Prostate gland (tissue), 2 donors: Measurements from ENCODE around the gene VPS52. TPM values are rescaled to one million over a fixed set of nuclear protein-coding genes. Genes with fewer than 3 reads are reported as not detected.

Experiments used
- DNase-seq: peaks from one replicate; pipeline ENCODE4 v3.0.0-alpha.2; 2019; ENCODE audit warnings: low spot score
- H3K27ac ChIP-seq, 2 donors: fragments of 200-600 bp; sonication (generic); 2 replicates each; pipeline ENCODE4 v1.5.1; 2017 to 2019
- H3K27me3 ChIP-seq: fragments of 200-600 bp; sonication (generic); replicated peaks from 2 replicates; pipeline ENCODE4 v1.5.1; 2019; ENCODE audit not compliant: insufficient read depth
- H3K36me3 ChIP-seq, 2 donors: fragments of 200-600 bp; sonication (generic); 1 replicate in 1 of 2; 2 replicates in 1 of 2; pipeline versions ENCODE4 v1.5.1 to v1.8.1; 2017 to 2019
- H3K4me1 ChIP-seq: fragments of 200-600 bp; sonication (generic); replicated peaks from 2 replicates; pipeline ENCODE4 v1.5.1; 2019
- H3K4me3 ChIP-seq, 2 donors: fragments of 200-600 bp; sonication (generic); 2 replicates each; pipeline ENCODE4 v1.5.1; 2017 to 2019
- H3K9me3 ChIP-seq: fragments of 200-600 bp; sonication (generic); 2 replicates; pipeline ENCODE4 v1.5.1; 2017
- CTCF ChIP-seq, 4 experiments: fragments of 200-600 bp in 2 of 4; fragments of 450-650 bp in 2 of 4; sonication (generic) in 2 of 4; IDR thresholded peaks; 1 replicate in 3 of 4; 2 replicates in 1 of 4; pipeline ENCODE4 v1.5.1; 2016 to 2019; ENCODE audit warnings: antibody characterized with exemption in 4 of 4, mild to moderate bottlenecking in 2 of 4, moderate library complexity in 2 of 4
- POLR2A ChIP-seq: fragments of 450-650 bp; IDR thresholded peaks from one replicate; pipeline ENCODE4 v1.6.1; 2016; ENCODE audit warnings: antibody characterized with exemption, mild to moderate bottlenecking
- POLR2AphosphoS5 ChIP-seq: sonication (generic); formaldehyde crosslinking; IDR thresholded peaks from one replicate; pipeline ENCODE4 v1.6.1; 2017; ENCODE audit warnings: antibody characterized with exemption
- WGBS: methylation state at CpG from one replicate; pipeline ENCODE4 v1.1.5; 2018; 5-methylcytosine and 5-hydroxymethylcytosine counted together
- intact Hi-C: fragments of 100-400 bp; cut with DNase I; formaldehyde crosslinking; loops from one replicate; pipeline ENCODE4 v1.14.2; 2022
- total RNA-seq, 2 donors: library from RNA; depleted of rRNA; stranded (reverse); fragments of >200 nt; gene quantifications; one replicate each; pipeline ENCODE4 v1.1.0, GENCODE V29; 2016

Gene VPS52
- total RNA-seq, 2 donors from 2014 or later = 42.2 to 55.0 TPM

DNA sequence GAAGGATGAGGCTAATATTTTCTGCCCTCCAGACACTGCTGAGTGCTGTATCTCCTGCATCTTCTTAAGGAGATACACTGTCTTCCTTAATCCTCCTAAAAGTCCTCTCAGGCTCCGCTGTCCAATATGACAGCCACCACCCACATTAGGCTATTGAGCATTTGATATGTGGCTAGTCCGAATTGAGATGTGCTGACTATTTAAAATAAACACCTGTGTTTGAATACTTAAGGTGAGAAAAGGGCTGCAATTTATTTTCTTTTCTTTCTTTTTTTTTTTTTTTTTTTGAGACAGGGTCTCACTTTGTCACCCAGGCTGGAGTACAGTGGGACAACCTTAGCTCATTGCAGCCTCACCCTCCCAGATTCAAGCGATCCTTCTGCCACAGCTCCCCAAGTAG lies 30.2 kb upstream of the VPS52 start:
- 90% methylated on average over 3 of the region's 3 CpGs for WGBS

DNA sequence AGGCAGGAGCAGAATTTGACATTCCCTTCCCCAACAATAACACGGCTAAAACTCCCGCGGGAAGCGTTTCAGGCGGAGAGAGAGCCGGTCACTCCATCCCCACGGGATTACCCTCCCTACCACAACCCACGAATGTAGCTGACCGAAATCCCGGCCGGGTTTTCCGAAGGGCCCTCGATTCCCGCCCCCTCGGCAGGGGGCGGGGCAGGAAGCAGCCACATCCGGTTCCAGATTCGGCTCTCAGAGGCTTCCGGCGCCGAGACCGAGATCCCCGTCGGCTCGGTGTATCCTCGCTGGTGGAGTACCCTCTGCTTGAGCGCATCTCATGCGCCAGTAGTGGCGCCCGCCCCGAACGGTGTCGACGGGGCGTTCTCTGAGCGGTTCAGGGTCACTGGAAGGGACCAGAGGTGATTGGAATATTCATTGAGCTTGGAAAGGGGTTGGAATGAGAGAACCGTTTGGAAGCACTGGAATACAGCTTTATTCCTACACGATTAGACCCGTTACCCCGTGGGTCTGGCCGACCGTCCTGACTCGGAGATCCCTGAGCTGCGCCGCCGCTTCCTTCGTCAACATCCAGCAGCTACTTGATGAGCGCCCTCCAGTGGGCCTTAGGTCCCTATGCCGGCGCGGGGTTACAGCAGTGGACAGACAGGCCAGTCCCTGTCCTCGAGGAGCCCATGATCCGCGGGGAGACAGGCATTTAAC lies 27.7 kb upstream of the VPS52 start:
- DNase-seq = peak; percentile 88
- H3K27me3 ChIP-seq = no peaks in the 10 kb centered on the region
- peak; percentile 51 for TF ChIP-seq POLR2A
- TF ChIP-seq POLR2AphosphoS5 = peak; percentile 92
- peak; percentile 40 to 78 (median 76) for TF ChIP-seq CTCF (IDR thresholded peaks at IDR 0.05)
- H3K9me3 ChIP-seq = no peaks in the 10 kb centered on the region
- peak overlapping the region; percentile 95 to 96 for H3K27ac ChIP-seq
- H3K4me1 ChIP-seq = peaks cover 2% of the 10 kb centered on the region
- intact Hi-C loops = loop anchor here (2.0 kb wide), 1 partner anchor 27 kb away; the partner anchor contains the start of gene RPS18
- 0% methylated on average over 54 of the region's 54 CpGs for WGBS
- H3K4me3 ChIP-seq = peak overlapping the region; percentile 64 to 70
- H3K36me3 ChIP-seq = peaks cover 0 to 3% of the 10 kb centered on the region in 2 donors

More for the DNA sequence above, 30.2 kb upstream of the VPS52 start:
- H3K4me1 ChIP-seq = no peaks in the 10 kb centered on the region
- no peaks in the 10 kb centered on the region for H3K27me3 ChIP-seq
- H3K9me3 ChIP-seq = no peaks in the 10 kb centered on the region
- H3K4me3 ChIP-seq = no peak overlapping the region
- no peak for TF ChIP-seq POLR2AphosphoS5
- no peak for TF ChIP-seq POLR2A
- TF ChIP-seq CTCF (IDR thresholded peaks at IDR 0.05) = no peak
- H3K36me3 ChIP-seq = peaks cover 3 to 4% of the 10 kb centered on the region in 2 donors
- no peak for DNase-seq
- intact Hi-C loops = no loop called here
- no peak overlapping the region for H3K27ac ChIP-seq

GRCh38 chr6:33298773-33299236 lies 27.1 kb upstream of the VPS52 start, which contains the start of gene RGL2:
Gene RGL2 (minus strand): TSS chr6:33298942. CDS start chr6:33298610, 332 bp downstream.
- TF ChIP-seq POLR2A = no peak
- TF ChIP-seq POLR2AphosphoS5 = no peak
- no peak for TF ChIP-seq CTCF (IDR thresholded peaks at IDR 0.05)
- WGBS = 1% methylated on average over 30 of the region's 34 CpGs
- Histone ChIP-seq H3K4me1 (peaks cover 4% of the 10 kb centered on the region), H3K36me3 (peaks cover 0 to 3% of the 10 kb centered on the region in 2 donors), H3K27me3 (no peaks in the 10 kb centered on the region), H3K4me3 (peak within 1 kb of the TSS; percentile 64 to 70), H3K9me3 (no peaks in the 10 kb centered on the region), H3K27ac (peak within 1 kb of the TSS; percentile 95 to 96)
- peak; percentile 82 for DNase-seq
- intact Hi-C loops = loop anchor here (2.0 kb wide), 1 partner anchor 26 kb away; the partner anchor contains the start of gene RPS18

GRCh38 chr6:33297956-33298772 lies 26.5 kb upstream of the VPS52 start:
- Histone ChIP-seq H3K4me3 (peak overlapping the region; percentile 64 to 70), H3K27me3 (no peaks in the 10 kb centered on the region), H3K9me3 (no peaks in the 10 kb centered on the region), H3K27ac (peak overlapping the region; percentile 95 to 96), H3K4me1 (peaks cover 4% of the 10 kb centered on the region), H3K36me3 (peaks cover 0 to 3% of the 10 kb centered on the region in 2 donors)
- intact Hi-C loops = loop anchor here (2.0 kb wide), 1 partner anchor 25 kb away; the partner anchor contains the start of gene RPS18
- peak; percentile 82 for TF ChIP-seq POLR2A
- TF ChIP-seq POLR2AphosphoS5 = no peak
- peak in 1 of 4 experiments; percentile 12 for TF ChIP-seq CTCF (IDR thresholded peaks at IDR 0.05)
- 1% methylated on average over 37 of the region's 42 CpGs for WGBS
- peak; percentile 84 for DNase-seq
